SK-N-SH treated with all-trans-retinoic acid at 6 μM for 48 hours (cell line): ENCODE results near the gene ATP6V0B.

Experiments
- ARNTL ChIP-seq: fragments of 450-650 bp; formaldehyde crosslinking; IDR thresholded peaks from 2 replicates; pipeline ENCODE4 v1.5.0; 2020; ENCODE audit warnings: low read depth, mild to moderate bottlenecking, moderate library complexity, borderline replicate concordance
- BACH2 ChIP-seq: fragments of 250-450 bp; sonication (Bioruptor Pico); IDR thresholded peaks from 2 replicates; pipeline ENCODE4 v1.9.0; 2021; ENCODE audit warnings: mild to moderate bottlenecking, borderline replicate concordance
- CREB5 ChIP-seq: fragments of 250-450 bp; sonication (Bioruptor Pico); IDR thresholded peaks from 2 replicates; pipeline ENCODE4 v1.5.1; 2020; ENCODE audit warnings: low read depth, mild to moderate bottlenecking, moderate library complexity
- ISL1 ChIP-seq: fragments of 250-450 bp; sonication (Bioruptor Pico); IDR thresholded peaks from 2 replicates; pipeline ENCODE4 v2.1.2; 2022; ENCODE audit warnings: mild to moderate bottlenecking, moderate library complexity
- OSR1 ChIP-seq: fragments of 250-450 bp; sonication (Bioruptor Pico); IDR thresholded peaks from 2 replicates; pipeline ENCODE4 v1.8.0; 2022; ENCODE audit warnings: moderate library complexity, mild to moderate bottlenecking, inconsistent platforms
- POU6F1 ChIP-seq: fragments of 250-450 bp; sonication (Bioruptor Pico); IDR thresholded peaks from 2 replicates; pipeline ENCODE4 v1.8.0; 2021; ENCODE audit warnings: low read depth, mild to moderate bottlenecking, moderate library complexity, borderline replicate concordance

- no peak for TF ChIP-seq POU6F1
- TF ChIP-seq OSR1: no peak
- TF ChIP-seq ARNTL: no peak
- TF ChIP-seq CREB5 (CRISPR knock-in tag): no peak
- TF ChIP-seq ISL1 (CRISPR knock-in tag): no peak
- no peak for TF ChIP-seq BACH2
Observed at GRCh38 chr1:43965316-43965715, 9.4 kb upstream of the ATP6V0B start.
